ENCODE results near the gene VIPR1.

Gene VIPR1

GRCh38 chr3:42488687-42489086 lies 13.8 kb upstream of the VIPR1 start:
- in situ Hi-C loops (cut with HindIII; ENCODE audit: low sequenced_read_pairs): no loop called here
- TF ChIP-seq CTCF (IDR thresholded peaks at IDR 0.05; ENCODE audit: low read depth, low read length): no peak
- no peak overlapping the region for H3K4me3 ChIP-seq (ENCODE audit: low read depth, low read length)
- DNase-seq (ENCODE audit: low read depth, low spot score): no peak

GRCh38 chr3:42489116-42489936 lies 13.1 kb upstream of the VIPR1 start:
- in situ Hi-C loops (cut with HindIII; ENCODE audit: low sequenced_read_pairs): no loop called here

GRCh38 chr3:42489937-42490227 lies 12.6 kb upstream of the VIPR1 start:
- DNase-seq (ENCODE audit: low read depth, low spot score): no peak
- in situ Hi-C loops (cut with HindIII; ENCODE audit: low sequenced_read_pairs): no loop called here
- no peak overlapping the region for H3K4me3 ChIP-seq (ENCODE audit: low read depth, low read length)
- no peak for TF ChIP-seq CTCF (IDR thresholded peaks at IDR 0.05; ENCODE audit: low read depth, low read length)

More at GRCh38 chr3:42489116-42489936, 13.1 kb upstream of the VIPR1 start:
- no peak for TF ChIP-seq CTCF (IDR thresholded peaks at IDR 0.05; ENCODE audit: low read depth, low read length)
- no peak overlapping the region for H3K4me3 ChIP-seq (ENCODE audit: low read depth, low read length)
- no peak for DNase-seq (ENCODE audit: low read depth, low spot score)

GRCh38 chr3:42490243-42490642 lies 12.2 kb upstream of the VIPR1 start:
- H3K4me3 ChIP-seq (ENCODE audit: low read depth, low read length): no peak overlapping the region
- DNase-seq (ENCODE audit: low read depth, low spot score): peak; percentile 49
- in situ Hi-C loops (cut with HindIII; ENCODE audit: low sequenced_read_pairs): no loop called here
- TF ChIP-seq CTCF (IDR thresholded peaks at IDR 0.05; ENCODE audit: low read depth, low read length): no peak

- TF ChIP-seq CTCF (IDR thresholded peaks at IDR 0.05; ENCODE audit: low read depth, low read length): no peak
- no peak for DNase-seq (ENCODE audit: low read depth, low spot score)
- in situ Hi-C loops (cut with HindIII; ENCODE audit: low sequenced_read_pairs): no loop called here
- no peak overlapping the region for H3K4me3 ChIP-seq (ENCODE audit: low read depth, low read length)
Observed at GRCh38 chr3:42491881-42492507, 10.4 kb upstream of the VIPR1 start.

GRCh38 chr3:42492508-42493080 lies 9.8 kb upstream of the VIPR1 start:
- in situ Hi-C loops (cut with HindIII; ENCODE audit: low sequenced_read_pairs): no loop called here
- DNase-seq (ENCODE audit: low read depth, low spot score): no peak
- no peak for TF ChIP-seq CTCF (IDR thresholded peaks at IDR 0.05; ENCODE audit: low read depth, low read length)
- H3K4me3 ChIP-seq (ENCODE audit: low read depth, low read length): no peak overlapping the region
